GM18526 (cell line): ENCODE measurements around the gene TMED1.

Source experiments
- POLR2A ChIP-seq: IDR thresholded peaks from 3 replicates; pipeline ENCODE4 v1.6.1; 2011; ENCODE audit not compliant: insufficient read length; ENCODE audit errors: extremely low read depth

TMED1 gene

GRCh38 chr19:10809651-10810285 lies 26.2 kb downstream of the TMED1 start:
- TF ChIP-seq POLR2A, result no peak

GRCh38 chr19:10808937-10809649 lies 26.9 kb downstream of the TMED1 start:
- TF ChIP-seq POLR2A, result no peak

GRCh38 chr19:10805758-10806247 lies 30.2 kb downstream of the TMED1 start:
- no peak for TF ChIP-seq POLR2A

GRCh38 chr19:10805065-10805757 lies 30.8 kb downstream of the TMED1 start:
- TF ChIP-seq POLR2A, result no peak

- TF ChIP-seq POLR2A, result no peak
These were observed 32.8 kb downstream of the TMED1 start for GRCh38 chr19:10803252-10803651.

GRCh38 chr19:10802479-10802878 lies 33.5 kb downstream of the TMED1 start:
- TF ChIP-seq POLR2A, result no peak

- TF ChIP-seq POLR2A, result no peak
These were observed 35.5 kb downstream of the TMED1 start for GRCh38 chr19:10800488-10800887.

- no peak for TF ChIP-seq POLR2A
These were observed 38.3 kb downstream of the TMED1 start for GRCh38 chr19:10797541-10798256.

- no peak for TF ChIP-seq POLR2A
These were observed 38.9 kb downstream of the TMED1 start for GRCh38 chr19:10797078-10797477.

- no peak for TF ChIP-seq POLR2A
These were observed 39.4 kb downstream of the TMED1 start for GRCh38 chr19:10796653-10797052.

GRCh38 chr19:10789866-10790265 lies 46.1 kb downstream of the TMED1 start:
- TF ChIP-seq POLR2A, result no peak

- TF ChIP-seq POLR2A, result no peak
These were observed 47.9 kb downstream of the TMED1 start for GRCh38 chr19:10788146-10788545.

GRCh38 chr19:10784257-10784656 lies 51.8 kb downstream of the TMED1 start:
- no peak for TF ChIP-seq POLR2A

GRCh38 chr19:10782795-10783194 lies 53.2 kb downstream of the TMED1 start:
- no peak for TF ChIP-seq POLR2A
